ENCODE data around the gene C10orf53. TPM values are rescaled to one million over a fixed set of nuclear protein-coding genes. Genes with fewer than 3 reads are reported as not detected.

C10orf53 gene
- polyA plus RNA-seq, 3 donors: not detected

GRCh38 chr10:49744924-49745605 is 65.6 kb downstream of the C10orf53 start:
- H3K27ac Mint-ChIP-seq: no peak overlapping the region

GRCh38 chr10:49745756-49746155 is 66.3 kb downstream of the C10orf53 start:
- Mint-ChIP-seq H3K36me3 (no peaks in the 10 kb centered on the region), H3K4me3 (no peak overlapping the region)

More at GRCh38 chr10:49744924-49745605, 65.6 kb downstream of the C10orf53 start:
- no peaks in the 10 kb centered on the region for H3K36me3 ChIP-seq (replicated peaks in 1 of 2; ENCODE audit: control insufficient read depth in 1 of 2, insufficient read depth in 2 of 2, low read length in 2 of 2)
- H3K4me3 ChIP-seq (replicated peaks in 1 of 3; ENCODE audit: low read depth in 2 of 3, low read length in 3 of 3): no peak overlapping the region
- intact Hi-C loops (cut with micrococcal nuclease): no loop called here
- no peak for DNase-seq
- H3K4me2 ChIP-seq (replicated peaks; ENCODE audit: extremely low read depth, low read length, poor library complexity, severe bottlenecking): no peak overlapping the region
- H3K9me3 ChIP-seq (replicated peaks in 1 of 2; ENCODE audit: control insufficient read depth in 1 of 2, insufficient read depth in 1 of 2, low read length in 2 of 2): no peaks in the 10 kb centered on the region
- Mint-ChIP-seq H3K4me3 (no peak overlapping the region), H3K27me3 (ENCODE audit: low read depth in 3 of 3) (peaks cover under 1 to 3% (median 1%) of the 10 kb centered on the region in 3 donors), H3K36me3 (no peaks in the 10 kb centered on the region), H3K9me3 (peaks cover 0 to 3% (median 0%) of the 10 kb centered on the region in 7 donors), H3K4me1 (no peaks in the 10 kb centered on the region)
- TF ChIP-seq CTCF (IDR thresholded peaks at IDR 0.05): no peak
- H4K20me1 ChIP-seq (ENCODE audit: insufficient read depth, low read length): no peaks in the 10 kb centered on the region
- no peak overlapping the region for H2AFZ ChIP-seq (ENCODE audit: insufficient read depth, low read depth, low read length, poor library complexity, severe bottlenecking)
- no peak overlapping the region for H3K27ac ChIP-seq (ENCODE audit: low read depth in 1 of 2, low read length in 2 of 2)
- H3K9ac ChIP-seq (ENCODE audit: insufficient read depth, low read length, poor library complexity, severe bottlenecking): no peak overlapping the region
- no peaks in the 10 kb centered on the region for H3K4me1 ChIP-seq (ENCODE audit: control insufficient read depth in 1 of 2, insufficient read depth in 2 of 2, low read length in 2 of 2)
- H3K79me2 ChIP-seq (ENCODE audit: insufficient read depth, low read length): no peaks in the 10 kb centered on the region
- no peaks in the 10 kb centered on the region for H3K27me3 ChIP-seq (ENCODE audit: control insufficient read depth in 2 of 2, insufficient read depth in 2 of 2, low read length in 2 of 2)
- 91% methylated on average over 11 of the region's 13 CpGs for WGBS (ENCODE audit: insufficient coverage)

More at GRCh38 chr10:49745756-49746155, 66.3 kb downstream of the C10orf53 start:
- intact Hi-C loops (cut with micrococcal nuclease): no loop called here
- WGBS (ENCODE audit: insufficient coverage): 100% methylated on average over 1 of the region's 12 CpGs
- no peaks in the 10 kb centered on the region for H3K4me1 ChIP-seq (ENCODE audit: control insufficient read depth in 1 of 2, insufficient read depth in 2 of 2, low read length in 2 of 2)
- H3K36me3 ChIP-seq (replicated peaks in 1 of 2; ENCODE audit: control insufficient read depth in 1 of 2, insufficient read depth in 2 of 2, low read length in 2 of 2): no peaks in the 10 kb centered on the region
- no peaks in the 10 kb centered on the region for H3K9me3 ChIP-seq (replicated peaks in 1 of 2; ENCODE audit: control insufficient read depth in 1 of 2, insufficient read depth in 1 of 2, low read length in 2 of 2)
- Mint-ChIP-seq H3K9me3 (peaks cover 0 to 3% (median 0%) of the 10 kb centered on the region in 7 donors), H3K4me1 (no peaks in the 10 kb centered on the region), H3K27me3 (ENCODE audit: low read depth in 3 of 3) (peaks cover 0 to 3% (median 1%) of the 10 kb centered on the region in 3 donors), H3K27ac (no peak overlapping the region)
- no peaks in the 10 kb centered on the region for H3K79me2 ChIP-seq (ENCODE audit: insufficient read depth, low read length)
- no peak for TF ChIP-seq CTCF (IDR thresholded peaks at IDR 0.05)
- H2AFZ ChIP-seq (ENCODE audit: insufficient read depth, low read depth, low read length, poor library complexity, severe bottlenecking): no peak overlapping the region
- DNase-seq: no peak
- no peak overlapping the region for H3K27ac ChIP-seq (ENCODE audit: low read depth in 1 of 2, low read length in 2 of 2)
- H3K4me3 ChIP-seq (replicated peaks in 1 of 3; ENCODE audit: low read depth in 2 of 3, low read length in 3 of 3): no peak overlapping the region
- H3K27me3 ChIP-seq (ENCODE audit: control insufficient read depth in 2 of 2, insufficient read depth in 2 of 2, low read length in 2 of 2): no peaks in the 10 kb centered on the region
- no peaks in the 10 kb centered on the region for H4K20me1 ChIP-seq (ENCODE audit: insufficient read depth, low read length)
- no peak overlapping the region for H3K9ac ChIP-seq (ENCODE audit: insufficient read depth, low read length, poor library complexity, severe bottlenecking)
- H3K4me2 ChIP-seq (replicated peaks; ENCODE audit: extremely low read depth, low read length, poor library complexity, severe bottlenecking): no peak overlapping the region
